ENCODE results near the gene GGNBP2.
"Not testable (repeated sequence)": the region's sequence is repeated elsewhere in the genome, so short reads cannot be mapped to it uniquely, and the experiment has no call there.

GGNBP2 gene

DNA sequence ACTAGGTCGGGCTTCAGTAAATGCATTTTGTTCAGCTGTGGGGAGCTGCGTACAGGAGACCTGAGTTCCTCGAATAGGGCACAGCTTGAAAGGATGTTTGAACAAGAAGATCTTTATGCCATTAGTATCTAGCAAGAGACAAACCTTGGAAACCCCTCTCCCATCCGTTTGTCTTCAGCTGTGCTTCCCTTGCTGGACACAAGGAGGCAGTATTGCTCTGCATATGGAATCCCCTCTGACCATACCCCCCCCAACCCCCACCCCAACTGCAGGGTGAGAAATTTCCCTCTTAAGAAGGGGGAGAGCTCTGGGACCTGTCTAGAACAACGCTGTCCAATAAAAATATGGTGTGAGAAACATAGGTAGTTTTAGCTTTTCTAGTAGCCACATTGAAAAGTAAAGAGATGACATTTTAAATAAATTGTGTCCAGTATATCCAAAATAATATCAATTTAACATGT is 58.2 kb downstream of the GGNBP2 start:
- DNase-seq, result peak; percentile 45

DNA sequence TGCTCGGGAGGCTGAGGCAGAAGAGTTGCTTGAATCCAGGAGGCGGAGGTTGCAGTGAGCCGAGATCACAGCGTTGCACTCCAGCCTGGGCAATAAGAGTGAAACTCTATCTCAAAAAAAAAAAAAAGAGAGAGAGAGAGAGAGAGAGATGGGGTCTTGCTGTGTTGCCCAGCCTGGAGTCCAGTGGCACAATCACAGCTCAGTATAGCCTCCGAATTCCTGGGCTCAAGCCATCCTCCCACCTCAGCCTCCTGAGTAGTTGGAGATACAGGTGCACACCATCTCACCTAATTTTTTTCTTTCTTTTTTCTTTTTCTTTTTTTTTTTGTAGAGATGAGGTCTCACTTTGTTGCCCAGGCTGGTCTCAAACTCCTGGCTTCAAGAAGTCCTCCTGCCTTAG is 60.3 kb downstream of the GGNBP2 start:
- DNase-seq, result not testable (repeated sequence)

DNA sequence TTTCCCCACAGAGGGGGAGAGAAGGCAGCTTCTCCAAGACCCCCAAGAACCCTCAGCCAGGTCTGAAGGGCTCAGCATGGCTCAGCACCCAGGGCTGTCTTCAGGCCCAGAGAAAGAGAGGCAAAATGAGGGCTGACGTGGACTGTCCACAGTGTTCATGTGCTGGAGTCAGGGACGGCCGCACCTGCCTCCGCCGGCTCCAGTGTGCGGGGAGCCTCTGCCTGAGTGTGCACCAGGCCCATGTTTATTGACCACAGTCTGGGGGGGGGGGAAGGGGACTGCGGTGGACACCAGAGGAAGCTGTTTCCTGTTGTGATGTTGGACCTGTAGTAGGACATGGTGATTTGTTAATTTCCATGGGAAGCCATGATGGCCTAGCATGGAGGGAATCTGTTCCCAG is 63.6 kb downstream of the GGNBP2 start:
- no peak for DNase-seq

DNA sequence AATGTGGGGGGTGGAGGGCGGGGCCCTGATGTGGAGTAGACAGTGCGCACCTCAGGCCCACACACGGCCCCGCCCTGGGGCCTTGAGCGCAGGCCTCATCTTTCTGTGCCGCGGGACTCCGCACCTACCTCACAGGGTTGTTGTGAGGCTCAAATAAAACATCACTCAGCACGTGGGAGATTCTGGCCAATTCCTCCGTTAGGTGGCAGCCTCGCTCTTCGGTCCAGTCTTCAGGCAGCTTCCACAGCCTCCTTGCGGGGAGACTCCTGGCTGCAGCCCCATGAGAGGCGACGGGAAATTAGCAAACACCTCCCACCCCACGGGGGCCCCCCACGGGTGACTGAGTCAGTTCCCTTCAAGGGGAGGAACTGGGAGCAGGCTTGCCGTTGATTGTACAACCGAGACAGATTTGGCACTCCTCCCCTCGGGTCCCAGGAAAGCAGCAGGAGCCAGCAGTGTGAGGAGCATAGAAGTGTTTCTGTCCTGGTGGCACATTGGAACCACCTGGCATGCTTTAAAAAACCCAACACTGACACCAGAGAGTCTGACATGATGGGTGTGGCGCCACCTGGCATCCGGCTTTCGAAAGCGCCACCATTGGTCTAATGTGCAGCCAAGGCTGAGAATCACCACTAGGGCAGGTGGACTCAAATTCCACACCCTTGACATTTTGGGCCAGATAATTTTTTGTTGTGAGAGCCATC is 64.2 kb downstream of the GGNBP2 start:
- peak; percentile 37 for DNase-seq

DNA sequence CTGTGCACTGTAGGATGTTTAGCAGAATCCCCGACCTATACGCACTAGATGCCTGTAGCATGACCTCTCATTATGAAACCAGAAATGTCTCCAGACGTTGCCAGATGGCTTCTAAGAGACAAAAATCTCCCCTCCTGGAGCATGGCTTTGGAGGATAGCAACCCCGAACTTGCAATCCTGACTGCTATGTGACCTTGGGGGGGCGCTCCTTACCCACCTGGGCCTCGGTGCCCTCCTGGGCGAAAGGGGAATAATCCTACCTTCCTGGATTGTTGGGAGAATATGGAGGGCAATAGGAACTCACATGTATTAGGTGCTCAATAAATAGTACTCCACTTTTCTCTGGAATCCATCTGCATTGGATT is 64.8 kb downstream of the GGNBP2 start:
- no peak for DNase-seq

DNA sequence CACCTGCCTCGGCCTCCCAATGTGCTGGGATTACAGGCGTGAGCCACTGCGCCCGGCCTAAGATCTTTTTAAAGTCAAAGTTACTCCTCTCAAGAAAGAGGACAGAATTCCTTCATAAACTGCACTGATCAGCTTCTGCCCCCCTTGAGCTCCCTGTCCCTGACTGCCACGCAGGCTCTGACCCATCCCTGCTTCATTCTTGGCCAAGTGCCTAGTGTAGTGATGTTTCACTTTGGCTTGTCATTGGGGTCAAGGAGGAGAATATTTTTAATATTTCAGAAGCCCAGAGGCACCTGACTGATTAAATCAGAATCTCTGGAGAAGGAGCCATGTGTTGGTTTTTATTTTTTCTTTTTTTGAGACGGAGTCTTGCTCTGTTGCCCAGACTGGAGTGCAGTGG is 65.8 kb downstream of the GGNBP2 start:
- DNase-seq, result no peak

DNA sequence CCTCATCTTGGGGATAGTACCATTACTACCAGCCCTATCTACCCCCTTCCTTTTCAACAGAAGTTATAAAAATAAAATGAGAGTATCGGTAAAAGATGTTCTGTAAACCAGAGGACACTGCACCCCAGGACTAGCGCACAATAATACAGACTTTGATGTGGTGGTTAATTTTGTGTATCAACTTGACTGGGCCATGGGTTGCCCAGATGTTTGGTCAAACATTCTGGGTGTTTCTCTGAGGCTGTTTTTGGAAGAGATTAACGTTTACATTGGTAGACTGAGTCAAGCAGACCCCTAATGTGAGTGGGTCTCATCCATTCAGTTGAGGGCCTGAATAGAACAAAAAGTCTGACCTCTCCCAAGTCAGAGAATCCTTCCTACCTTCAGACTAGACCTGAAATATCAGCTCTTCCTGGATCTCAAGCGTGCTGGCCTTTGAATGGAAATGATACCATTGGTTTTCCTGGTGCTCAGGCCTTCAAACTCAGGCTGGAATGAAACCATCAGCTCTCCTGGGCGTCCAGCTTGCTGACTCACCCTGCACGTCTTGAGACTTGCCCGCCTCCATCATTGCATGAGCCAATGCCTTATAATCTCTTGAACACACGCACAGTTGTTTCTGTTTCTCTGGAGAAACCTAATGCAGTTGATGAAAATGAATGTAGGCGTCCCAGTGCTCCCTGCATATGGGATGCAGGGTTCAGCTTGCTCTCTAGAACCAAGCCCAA is 66.8 kb downstream of the GGNBP2 start:
- no peak for DNase-seq

DNA sequence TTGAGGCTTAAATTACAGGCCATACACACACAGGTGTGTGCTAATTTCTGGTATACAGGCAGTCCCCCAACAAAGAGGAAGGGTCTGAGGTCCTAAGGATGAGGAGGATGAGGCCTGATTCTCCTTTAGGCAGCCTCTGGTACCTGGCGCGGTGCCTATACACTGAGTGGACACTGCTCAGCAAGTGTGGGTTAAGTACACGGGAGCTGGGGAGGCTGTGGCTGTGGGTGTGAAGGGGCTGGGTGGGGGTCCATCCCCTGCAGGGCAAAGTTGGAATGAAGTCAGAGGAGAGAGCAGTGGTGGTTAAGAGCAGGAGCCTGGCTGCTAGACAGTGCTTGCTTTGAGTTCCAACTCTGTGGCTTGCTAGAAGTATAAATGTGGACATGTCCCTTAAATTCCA is 67.6 kb downstream of the GGNBP2 start:
- no peak for DNase-seq

DNA sequence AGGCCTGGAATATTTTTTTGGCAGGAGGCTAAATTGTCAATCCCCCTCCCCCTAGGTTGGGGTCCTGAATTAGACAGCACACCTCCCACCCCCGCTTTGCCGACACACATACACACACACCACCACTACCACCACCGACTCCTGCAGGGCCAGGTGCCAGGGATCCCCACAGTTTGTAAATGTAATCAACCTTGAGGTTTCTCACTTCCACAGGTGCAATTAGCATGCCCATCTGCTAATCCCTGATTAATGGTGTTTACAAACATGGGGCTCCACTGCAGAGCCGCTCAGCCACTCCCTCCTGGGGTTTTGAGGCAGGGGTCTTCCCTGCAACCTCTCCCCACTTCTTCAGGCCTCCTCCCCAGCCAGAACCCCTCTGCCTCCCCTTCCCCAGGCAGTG is 68.4 kb downstream of the GGNBP2 start:
- DNase-seq, result no peak

DNA sequence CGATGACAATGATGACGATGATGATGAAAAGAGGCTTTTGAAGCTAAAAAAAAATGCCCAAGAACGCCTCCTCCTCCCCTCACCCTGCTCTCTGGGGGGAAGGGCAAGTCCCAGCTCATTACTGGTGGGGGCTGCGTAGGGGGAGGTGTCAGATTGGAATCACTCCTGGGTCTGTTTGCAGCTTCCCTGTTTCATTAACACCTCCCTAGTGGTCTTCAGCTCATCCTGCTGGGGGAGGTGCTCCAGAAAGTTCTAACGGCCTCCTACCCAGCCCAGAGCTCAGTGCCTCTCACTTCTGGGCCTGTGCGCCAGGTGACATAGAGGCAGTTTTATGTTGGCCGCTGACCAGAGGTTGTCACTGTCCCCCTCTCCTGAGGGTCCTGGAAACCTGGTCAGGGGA is 69.4 kb downstream of the GGNBP2 start:
- DNase-seq, result no peak

DNA sequence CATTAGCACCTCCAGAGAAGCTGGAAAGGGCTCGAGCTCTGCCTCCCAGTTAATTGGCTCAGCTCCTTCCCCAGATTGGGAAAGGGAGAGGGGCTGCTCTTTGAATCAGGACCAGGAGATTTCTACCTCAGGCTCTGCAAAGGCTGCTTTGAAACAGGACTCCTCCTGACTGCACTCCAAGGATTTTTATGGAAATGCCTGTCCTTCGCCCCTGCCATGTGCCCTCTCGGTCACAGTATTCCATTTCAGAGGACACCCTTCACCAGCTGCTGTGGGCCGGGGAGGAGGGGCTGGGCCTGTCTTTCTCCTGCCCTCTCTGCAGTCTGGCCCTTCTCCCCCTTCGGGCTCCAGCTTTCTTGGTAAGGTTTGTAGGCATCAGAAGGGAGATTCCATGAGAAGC is 70.2 kb downstream of the GGNBP2 start:
- no peak for DNase-seq

DNA sequence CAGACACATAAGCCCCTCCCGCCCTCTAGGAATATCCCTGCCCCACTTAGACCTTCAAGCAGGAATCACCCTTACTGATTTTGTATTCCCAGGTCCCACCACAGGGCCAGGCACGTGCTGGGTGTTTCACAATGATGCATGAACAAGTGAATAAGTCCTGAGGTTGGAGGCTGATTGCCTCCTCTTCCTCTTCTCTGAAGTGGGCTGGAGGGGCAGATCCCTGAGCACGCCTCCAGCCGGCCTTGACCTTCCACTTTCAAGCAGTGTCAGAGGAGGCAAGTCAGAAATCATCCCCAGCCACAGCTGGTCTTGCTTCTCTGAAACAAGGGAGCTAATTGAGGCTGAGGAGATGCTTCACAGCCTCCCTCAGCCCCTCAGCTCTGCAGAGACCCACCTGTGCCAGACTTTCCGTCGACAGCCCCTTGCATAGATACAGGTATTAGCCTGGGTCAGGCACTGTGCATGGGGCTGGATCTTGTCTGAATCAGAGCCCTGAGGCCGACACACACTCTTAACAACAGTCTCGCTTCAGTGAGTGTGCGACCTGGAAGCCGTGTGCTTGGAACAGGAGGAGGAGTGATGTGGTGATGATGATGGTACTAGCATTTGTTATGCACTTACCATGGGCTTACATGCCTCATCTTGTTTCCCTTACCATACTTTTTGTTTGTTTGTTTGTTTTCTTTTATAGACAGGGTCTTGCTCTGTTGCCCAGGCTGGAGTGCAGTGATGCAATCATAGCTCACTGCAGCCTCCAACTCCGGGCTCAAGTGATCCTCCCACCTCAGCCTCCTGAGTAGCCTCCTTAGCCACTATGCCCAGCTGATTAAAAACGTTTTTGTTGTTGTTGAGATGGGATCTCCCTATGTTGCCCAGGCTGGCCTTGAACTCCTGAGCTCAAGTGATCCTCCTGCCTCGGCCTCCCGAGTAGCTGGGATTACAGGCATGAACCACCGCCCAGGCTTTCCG is 71.6 kb downstream of the GGNBP2 start:
- DNase-seq, result no peak

DNA sequence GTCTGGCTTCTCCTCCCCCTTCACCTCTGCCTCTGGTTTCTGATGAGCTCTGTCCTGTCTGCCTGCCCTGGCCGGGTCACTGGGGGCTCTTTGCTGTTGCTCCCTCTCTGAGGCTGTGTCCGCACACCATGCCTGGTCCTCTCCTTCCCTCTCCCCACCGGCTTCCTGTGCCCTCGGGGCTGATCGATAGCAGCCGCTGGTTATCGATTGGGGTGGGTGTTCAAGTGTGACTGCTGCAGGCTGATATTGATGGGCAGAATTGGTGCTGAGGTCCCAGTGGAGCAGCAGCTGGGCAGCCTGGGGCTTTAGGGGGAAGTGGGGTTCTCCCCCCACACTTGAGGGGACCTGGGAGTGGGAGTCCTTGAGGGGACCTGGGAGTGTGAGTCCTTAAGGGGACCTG is 73.1 kb downstream of the GGNBP2 start:
- no peak for DNase-seq

DNA sequence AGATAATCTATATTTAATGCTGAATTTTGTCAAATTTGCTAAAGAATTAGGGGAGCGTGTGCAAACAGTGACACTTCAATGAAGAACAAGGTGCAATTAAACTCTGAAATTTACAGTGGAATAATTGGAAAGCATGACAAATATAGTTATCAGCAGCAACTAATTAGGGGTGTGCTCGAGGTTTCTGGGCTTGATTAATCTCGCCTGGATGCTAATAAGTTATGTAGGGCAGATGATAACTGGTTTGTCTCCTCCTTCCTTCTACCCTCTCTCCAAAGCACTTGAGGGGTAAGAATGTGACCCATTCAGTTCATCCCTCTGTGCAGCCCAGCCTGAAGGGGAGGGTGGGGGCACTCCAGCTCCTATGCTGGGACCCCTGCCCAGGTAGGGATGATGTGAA is 78.6 kb downstream of the GGNBP2 start:
- no peak for DNase-seq

DNA sequence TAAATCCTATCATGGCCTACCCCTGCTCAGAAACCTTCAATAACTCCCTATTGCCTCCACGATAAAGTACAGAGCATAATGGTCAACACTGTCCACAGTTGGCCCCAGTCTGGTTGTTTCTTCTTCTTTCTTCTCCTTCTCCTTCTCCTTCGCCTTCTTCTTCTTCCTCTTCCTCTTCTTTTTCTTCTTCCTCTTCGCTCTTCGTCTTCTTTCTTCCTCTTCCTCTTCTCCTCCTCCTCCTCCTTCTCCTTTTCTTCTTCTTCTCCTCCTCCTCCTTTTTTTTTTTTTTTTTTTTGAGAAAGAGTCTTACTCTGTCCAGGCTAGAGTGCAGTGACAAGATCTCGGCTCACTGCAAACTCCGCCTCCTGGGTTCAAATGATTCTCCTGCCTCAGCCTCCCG is 80.5 kb downstream of the GGNBP2 start:
- no peak for DNase-seq

DNA sequence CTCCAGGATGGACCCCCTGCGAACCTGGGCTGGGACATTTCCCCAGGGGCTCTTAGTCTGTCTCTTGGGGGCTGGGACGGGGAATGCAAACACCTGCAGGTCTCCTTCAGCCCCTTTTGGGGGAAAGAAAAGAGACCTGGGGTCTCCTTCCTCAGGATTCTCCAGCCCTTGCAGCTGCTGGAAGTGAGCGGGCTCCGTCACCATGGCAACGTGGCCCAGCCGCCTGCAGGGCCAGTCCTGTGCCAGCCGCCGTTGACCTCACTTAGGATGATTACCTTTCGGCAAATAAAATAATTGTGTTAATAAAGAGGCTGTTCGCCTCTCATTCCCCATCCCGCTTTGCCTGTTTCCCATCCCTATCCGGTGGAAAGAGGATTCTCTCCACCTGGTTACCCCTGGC is 82.4 kb downstream of the GGNBP2 start:
- DNase-seq, result no peak

DNA sequence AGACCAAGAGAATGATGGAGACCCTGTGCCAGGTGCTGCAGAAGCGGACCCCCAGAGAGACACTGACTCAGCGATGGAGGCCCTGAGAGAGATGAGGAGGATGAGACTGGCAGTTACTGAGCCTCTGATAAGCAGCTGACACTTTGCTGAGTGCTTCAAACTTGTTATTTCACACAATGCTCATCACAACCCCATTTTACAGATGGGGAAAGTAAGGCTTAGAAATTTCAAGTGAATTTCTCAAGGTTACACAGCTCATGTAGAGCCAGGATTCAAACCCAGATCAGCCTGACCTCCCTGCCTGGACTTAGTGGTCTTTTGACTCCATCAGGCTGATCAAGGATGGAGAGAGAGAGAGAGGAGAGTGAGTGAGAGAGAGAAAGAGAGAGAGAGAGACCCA is 83.9 kb downstream of the GGNBP2 start:
- DNase-seq, result no peak

DNA sequence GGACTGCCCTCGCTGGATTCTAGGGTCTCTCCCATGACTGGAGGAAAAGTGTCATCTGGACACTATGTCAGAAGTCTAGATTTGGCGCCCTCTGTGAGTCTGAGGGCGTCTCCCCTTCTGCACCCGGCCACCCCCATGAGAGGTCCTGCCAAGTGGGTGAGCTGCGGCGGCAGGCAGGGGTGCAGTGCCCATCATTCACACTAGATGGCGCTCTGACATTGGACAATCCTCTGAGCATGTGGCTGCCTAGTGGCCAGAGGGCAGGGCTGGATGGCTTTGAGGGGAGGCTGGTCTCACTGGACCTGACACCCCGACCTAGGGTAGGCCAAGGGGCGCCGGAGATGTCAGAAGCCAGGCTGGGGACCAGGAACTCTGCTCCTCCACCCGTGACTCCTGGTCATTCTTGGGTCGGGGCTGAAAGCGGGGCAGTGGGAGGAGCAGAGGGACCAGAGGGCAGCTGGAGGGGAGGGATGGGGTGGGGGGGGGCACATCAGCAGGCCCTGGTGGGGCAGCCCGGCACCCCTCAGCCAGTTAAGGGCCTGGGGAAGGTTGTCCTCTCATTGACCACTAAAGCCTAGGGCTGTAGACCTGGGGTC is 84.6 kb downstream of the GGNBP2 start:
- peak; percentile 17 for DNase-seq

DNA sequence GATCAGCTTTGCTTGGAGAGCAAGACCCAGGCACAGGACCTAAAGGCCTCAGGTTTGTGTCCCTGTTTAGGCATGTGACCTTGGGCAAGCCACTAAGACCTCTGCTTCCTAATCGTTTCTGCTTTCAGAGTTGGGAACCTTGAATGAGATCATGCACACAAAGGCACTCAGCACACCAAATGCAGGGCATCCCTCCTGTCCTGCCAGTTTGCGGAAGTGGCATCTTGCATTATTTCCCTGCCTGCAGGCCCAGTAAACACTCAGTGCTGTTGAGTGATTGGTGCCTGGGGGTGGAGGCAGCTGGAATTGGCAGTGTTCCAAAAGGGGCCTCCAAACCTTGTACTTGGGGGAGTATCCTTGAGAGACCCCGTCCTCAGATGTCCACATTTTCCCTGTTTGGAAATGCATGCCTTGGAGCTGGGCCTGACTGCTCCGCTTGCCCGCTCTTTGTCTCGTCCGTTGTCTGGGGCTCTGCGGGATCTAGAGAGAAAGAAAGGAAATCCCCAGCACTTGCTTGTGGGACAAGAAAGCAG is 85.3 kb downstream of the GGNBP2 start:
- no peak for DNase-seq

DNA sequence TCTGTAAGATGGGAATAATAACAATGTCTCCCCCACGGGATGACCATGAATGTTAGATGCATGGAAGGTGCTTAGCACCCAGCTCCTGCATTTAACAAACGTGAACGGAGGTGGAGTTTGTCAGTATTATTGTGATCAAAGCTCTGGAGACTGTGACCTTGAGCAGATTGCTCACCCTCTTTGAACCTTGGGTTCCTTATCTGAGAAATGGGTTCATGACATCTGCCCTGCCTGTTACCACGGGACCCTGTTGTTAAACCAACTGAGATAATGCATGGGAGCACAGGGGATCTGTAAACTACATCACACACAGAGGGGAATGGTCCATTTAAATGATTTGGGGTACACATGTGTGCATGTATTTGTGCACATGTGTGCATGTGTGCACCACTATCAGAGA is 86.3 kb downstream of the GGNBP2 start:
- no peak for DNase-seq

DNA sequence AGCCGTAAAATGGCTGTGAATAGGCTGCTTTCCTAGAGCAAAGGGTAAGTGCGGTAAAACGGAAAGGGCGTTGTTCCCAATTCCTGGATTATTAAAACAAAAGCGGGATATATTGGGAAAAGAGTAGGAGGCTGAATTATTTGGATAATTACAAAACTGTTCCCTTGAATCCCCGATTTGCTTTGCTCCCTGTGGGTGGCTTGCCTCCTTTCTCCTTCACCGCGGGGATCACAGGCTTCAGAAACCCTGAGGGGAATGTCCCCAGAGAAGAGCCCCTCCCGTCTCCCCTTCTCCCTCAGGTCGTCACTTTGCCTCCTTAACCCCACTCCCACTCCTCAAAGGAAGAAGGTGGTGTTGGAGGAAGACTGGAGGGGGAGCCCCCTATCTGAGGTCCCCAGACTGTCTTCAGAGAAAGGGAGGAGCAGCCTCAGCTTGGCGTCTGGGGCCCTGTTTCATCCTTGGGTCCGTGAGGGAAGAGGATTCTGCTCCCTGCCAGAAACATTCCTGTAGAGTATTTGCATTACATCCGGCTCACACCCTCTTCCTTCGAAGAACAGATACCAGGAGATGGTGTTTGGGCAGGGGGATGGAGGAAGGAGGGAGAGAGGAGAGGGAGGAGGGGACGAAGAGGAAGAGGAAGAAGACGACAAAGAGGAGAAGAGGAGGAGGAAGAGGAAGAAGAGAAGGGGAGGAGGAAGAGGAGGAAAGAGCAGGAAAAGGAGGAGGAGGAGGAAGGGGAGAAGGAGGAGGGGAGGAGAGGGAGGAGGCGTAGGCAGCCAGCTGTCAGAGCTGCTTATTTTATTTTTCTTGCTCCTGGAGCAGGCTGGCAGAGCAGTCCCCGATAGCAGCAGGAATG is 88.4 kb downstream of the GGNBP2 start:
- DNase-seq, result no peak
